GM19193 (cell line): ENCODE measurements around the gene B3GNT4.

Source experiments
- POLR2A ChIP-seq: IDR thresholded peaks from 4 replicates; pipeline ENCODE4 v1.6.1; 2011; ENCODE audit not compliant: insufficient read depth, insufficient read length; ENCODE audit errors: extremely low read depth

The B3GNT4 gene

DNA sequence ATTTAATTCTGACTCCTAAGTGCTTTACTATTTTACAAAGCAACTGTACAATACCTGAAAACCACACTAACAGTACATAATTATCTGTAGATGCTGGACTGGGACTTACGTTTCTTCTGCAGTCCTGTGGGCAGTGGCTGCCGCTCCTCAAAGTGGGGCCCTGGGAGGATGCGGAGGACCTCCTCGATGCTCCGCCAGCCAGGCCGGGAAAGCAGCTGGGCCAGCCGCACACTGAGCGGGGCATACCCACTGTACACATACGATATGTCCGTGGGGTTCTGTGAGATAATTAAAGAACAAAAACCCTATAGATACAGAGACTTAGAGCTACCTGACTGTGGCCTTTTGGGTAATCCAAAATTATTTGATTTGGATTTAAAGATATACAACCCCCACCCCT is 29.2 kb downstream of the B3GNT4 start:
- no peak for TF ChIP-seq POLR2A

DNA sequence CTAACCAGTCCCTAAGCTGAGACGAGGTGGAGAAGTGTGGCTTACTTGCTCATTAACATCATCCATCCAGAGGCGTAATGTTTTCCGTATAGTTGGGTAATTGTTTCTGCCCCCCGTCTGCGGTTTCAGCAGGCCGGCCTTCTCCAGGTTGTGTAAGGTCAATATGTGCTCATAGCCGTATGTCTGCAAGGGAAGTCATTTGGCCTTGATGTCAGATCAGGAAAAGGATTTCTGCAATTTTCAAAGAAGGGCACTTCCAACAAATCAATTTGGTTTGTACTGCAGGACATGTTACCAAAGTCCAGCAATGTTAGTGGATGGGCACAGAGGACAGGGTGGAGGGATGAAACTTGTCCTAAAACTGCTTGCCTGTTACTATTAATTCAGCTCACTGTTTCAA is 32.2 kb downstream of the B3GNT4 start:
- TF ChIP-seq POLR2A: no peak

DNA sequence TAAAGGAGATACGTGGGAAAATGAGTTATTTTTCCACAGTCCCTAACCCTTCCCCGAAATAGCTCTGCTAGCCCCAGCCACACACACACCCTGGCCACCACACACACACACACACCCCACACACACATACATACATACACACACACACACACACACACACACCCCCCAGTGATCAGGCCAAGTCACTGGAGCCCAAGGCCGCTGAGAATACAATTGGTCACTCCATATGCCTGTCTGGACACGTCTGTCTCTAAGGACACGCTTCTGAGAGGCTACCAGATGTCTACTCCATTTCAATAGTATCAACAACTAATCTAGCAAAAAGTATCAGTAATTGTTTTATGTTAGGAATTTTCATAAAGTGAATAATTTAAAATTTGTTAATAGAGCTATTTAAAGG is 35.4 kb downstream of the B3GNT4 start:
- no peak for TF ChIP-seq POLR2A

DNA sequence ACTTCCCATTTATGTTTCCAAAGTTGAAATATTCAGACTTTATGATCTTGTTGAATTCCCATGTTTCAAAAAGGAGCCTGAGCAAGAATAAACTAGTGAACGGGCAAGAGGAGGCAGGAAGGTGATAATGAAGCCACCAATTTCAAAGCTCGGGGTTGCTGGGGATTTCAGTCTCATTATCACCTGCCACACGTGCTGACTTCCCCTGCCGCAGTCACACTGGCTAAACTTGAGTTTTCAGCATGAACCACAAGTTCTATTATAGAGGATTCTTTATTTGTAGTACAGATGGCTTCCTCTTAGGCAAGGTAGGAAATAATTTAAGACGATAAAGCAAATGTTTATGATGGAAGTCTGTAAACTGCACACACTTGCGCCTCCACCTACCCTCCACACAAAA is 40.5 kb downstream of the B3GNT4 start:
- TF ChIP-seq POLR2A: no peak

DNA sequence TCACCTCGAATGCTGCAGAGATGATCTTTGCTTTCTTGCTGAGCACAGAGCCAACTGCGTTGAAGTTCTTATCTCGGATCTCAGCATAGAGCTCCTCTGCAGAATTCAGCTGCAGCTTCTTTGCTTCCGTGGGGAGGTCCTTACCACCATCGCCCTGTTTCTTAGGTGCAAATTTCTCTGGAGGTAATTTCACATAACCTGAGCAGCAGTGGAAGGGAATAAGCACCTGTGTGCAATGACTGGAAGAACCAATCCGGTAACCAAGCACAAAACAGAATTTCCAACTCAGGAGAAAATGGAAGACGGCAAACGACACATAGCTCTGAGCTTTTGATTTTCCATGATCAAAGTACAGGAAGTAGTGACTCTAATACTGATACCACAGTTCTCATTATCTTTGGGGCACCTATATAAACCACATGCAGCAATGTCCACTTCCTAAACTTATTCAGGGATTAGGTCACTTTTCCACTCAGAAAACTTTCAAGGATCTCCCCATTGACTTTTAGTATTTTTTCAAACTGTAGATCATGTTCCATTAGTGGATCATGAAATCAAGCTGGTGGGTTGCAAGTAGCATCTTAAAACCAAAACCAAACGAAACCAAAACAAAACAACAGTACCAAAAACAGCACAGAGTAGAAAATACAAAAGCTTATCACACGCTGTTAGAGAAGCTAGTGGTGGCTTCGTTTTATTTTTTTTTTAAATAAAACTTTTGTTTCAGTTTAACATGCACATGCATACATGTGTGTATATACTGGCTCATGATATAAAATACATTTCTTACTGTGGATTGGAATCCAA is 41.3 kb downstream of the B3GNT4 start:
- TF ChIP-seq POLR2A: no peak

DNA sequence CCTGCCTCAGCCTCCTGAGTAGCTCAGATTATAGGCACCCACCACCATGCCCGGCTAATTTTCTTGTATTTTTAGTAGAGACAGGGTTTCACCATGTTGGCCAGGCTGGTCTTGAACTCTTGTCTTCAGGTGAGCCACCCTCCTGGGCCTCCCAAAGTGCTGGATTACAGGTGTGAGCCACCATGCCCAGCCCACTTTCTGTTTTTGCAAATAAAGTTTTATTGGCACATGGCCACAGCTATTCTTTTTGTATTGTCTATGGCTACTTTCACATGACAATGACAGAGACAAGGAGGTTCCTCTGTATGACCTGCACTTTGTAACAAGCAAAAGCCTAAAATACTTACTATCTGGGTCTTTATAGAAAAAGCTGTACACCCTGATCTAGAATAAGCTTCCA is 42.0 kb downstream of the B3GNT4 start:
- TF ChIP-seq POLR2A: no peak

DNA sequence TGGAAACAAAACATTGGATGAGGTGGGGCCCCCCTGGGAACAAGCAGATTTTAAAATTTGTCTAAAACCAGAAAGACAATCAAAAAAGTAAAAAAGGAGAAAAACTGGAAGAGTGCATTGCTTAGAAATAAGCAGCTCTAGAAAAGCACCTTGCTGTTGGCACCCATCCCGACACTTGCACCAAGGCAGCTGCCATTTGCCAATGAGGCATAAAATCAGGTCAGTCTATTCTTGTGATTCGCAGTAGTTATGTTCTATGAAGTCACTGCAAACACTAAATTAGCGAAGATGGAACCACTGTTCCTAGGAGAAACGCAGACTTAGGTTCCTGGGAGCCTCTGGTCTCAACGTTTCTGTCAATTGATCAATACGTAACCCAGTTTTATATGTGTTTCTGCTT is 46.5 kb downstream of the B3GNT4 start:
- TF ChIP-seq POLR2A: no peak

DNA sequence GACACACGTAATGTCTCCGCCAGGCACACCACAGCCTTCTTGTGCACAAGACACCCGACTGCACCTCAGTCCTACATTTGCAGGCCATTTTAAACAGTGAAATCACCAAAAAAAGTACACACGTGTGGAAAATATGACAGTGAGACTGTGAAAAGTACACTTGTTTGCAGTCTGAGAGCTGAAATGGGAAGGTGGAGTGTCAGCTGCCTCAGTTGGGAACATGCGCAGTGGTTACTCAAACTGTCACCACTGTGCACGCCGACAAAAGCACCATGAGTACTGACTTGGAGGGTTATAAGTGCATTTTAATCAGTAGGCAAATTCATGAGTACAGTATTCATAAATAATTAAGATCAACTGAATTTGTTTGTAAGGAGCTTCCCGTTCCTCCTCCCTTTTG is 47.0 kb downstream of the B3GNT4 start:
- TF ChIP-seq POLR2A: no peak
